ENCODE results near the gene GOLT1B.

GOLT1B gene

GRCh38 chr12:21559855-21560569 lies 58.4 kb downstream of the GOLT1B start:
- no peak overlapping the region for H3K27ac ChIP-seq (ENCODE audit: insufficient read depth in 1 of 2, low read depth in 1 of 2, low read length in 2 of 2, poor library complexity in 1 of 2, severe bottlenecking in 2 of 2)
- no peaks in the 10 kb centered on the region for H3K9me3 ChIP-seq (ENCODE audit: control extremely low read depth in 1 of 5, control insufficient read depth in 4 of 5, insufficient read depth in 2 of 5, low read depth in 1 of 5, low read length in 4 of 5)
- ChIA-PET CTCF (interaction anchor here (1.3 kb wide), 1 partner anchor 8 kb away, joined by 4 read pairs; no protein-coding TSS in a partner anchor), POLR2A (no interaction called here)
- H3K27me3 ChIP-seq (replicated peaks in 2 of 5; ENCODE audit: control insufficient read depth in 4 of 5, insufficient read depth in 5 of 5, low read length in 4 of 5) = no peaks in the 10 kb centered on the region
- no peaks in the 10 kb centered on the region for H3K36me3 ChIP-seq (ENCODE audit: control insufficient read depth in 4 of 4, insufficient read depth in 4 of 4, low read length in 3 of 4)
- no peaks in the 10 kb centered on the region for H3K4me1 ChIP-seq (ENCODE audit: control extremely low read depth in 1 of 4, control insufficient read depth in 4 of 4, insufficient read depth in 4 of 4, low read length in 3 of 4)
- no peak for DNase-seq
- no peak overlapping the region for H3K4me3 ChIP-seq (ENCODE audit: control insufficient read depth in 1 of 7, extremely low read depth in 1 of 7, insufficient read depth in 4 of 7, low read depth in 2 of 7, low read length in 6 of 7)
- 60% methylated on average over 2 of the region's 7 CpGs for WGBS (ENCODE audit: insufficient coverage)

- ChIA-PET CTCF (interaction anchor here (1.3 kb wide), 1 partner anchor 9 kb away, joined by 4 read pairs; no protein-coding TSS in a partner anchor), POLR2A (no interaction called here)
- H3K9me3 ChIP-seq (ENCODE audit: control extremely low read depth in 1 of 5, control insufficient read depth in 4 of 5, insufficient read depth in 2 of 5, low read depth in 1 of 5, low read length in 4 of 5) = no peaks in the 10 kb centered on the region
- no peak overlapping the region for H3K4me3 ChIP-seq (ENCODE audit: control insufficient read depth in 1 of 7, extremely low read depth in 1 of 7, insufficient read depth in 4 of 7, low read depth in 2 of 7, low read length in 6 of 7)
- no peak for DNase-seq
- no peak overlapping the region for H3K27ac ChIP-seq (ENCODE audit: insufficient read depth in 1 of 2, low read depth in 1 of 2, low read length in 2 of 2, poor library complexity in 1 of 2, severe bottlenecking in 2 of 2)
- no peaks in the 10 kb centered on the region for H3K27me3 ChIP-seq (replicated peaks in 2 of 5; ENCODE audit: control insufficient read depth in 4 of 5, insufficient read depth in 5 of 5, low read length in 4 of 5)
- WGBS (ENCODE audit: insufficient coverage) = 50% methylated on average over 2 of the region's 2 CpGs
- no peaks in the 10 kb centered on the region for H3K4me1 ChIP-seq (ENCODE audit: control extremely low read depth in 1 of 4, control insufficient read depth in 4 of 4, insufficient read depth in 4 of 4, low read length in 3 of 4)
- H3K36me3 ChIP-seq (ENCODE audit: control insufficient read depth in 4 of 4, insufficient read depth in 4 of 4, low read length in 3 of 4) = no peaks in the 10 kb centered on the region
Observed at GRCh38 chr12:21561158-21561557, 59.6 kb downstream of the GOLT1B start.

- Histone ChIP-seq H3K36me3 (ENCODE audit: control insufficient read depth in 4 of 4, insufficient read depth in 4 of 4, low read length in 3 of 4) (no peaks in the 10 kb centered on the region), H3K4me3 (ENCODE audit: control insufficient read depth in 1 of 7, extremely low read depth in 1 of 7, insufficient read depth in 4 of 7, low read depth in 2 of 7, low read length in 6 of 7) (no peak overlapping the region), H3K27me3 (replicated peaks in 2 of 5; ENCODE audit: control insufficient read depth in 4 of 5, insufficient read depth in 5 of 5, low read length in 4 of 5) (no peaks in the 10 kb centered on the region), H3K27ac (ENCODE audit: insufficient read depth in 1 of 2, low read depth in 1 of 2, low read length in 2 of 2, poor library complexity in 1 of 2, severe bottlenecking in 2 of 2) (no peak overlapping the region), H3K9me3 (ENCODE audit: control extremely low read depth in 1 of 5, control insufficient read depth in 4 of 5, insufficient read depth in 2 of 5, low read depth in 1 of 5, low read length in 4 of 5) (no peaks in the 10 kb centered on the region), H3K4me1 (ENCODE audit: control extremely low read depth in 1 of 4, control insufficient read depth in 4 of 4, insufficient read depth in 4 of 4, low read length in 3 of 4) (no peaks in the 10 kb centered on the region)
- no CpG with 5 or more reads among the region's 2 CpGs for WGBS (ENCODE audit: insufficient coverage)
- no peak for DNase-seq
- CTCF ChIA-PET = no interaction called here
- POLR2A ChIA-PET = no interaction called here
Observed at GRCh38 chr12:21562859-21563258, 61.3 kb downstream of the GOLT1B start.

- ChIA-PET CTCF (no interaction called here), POLR2A (no interaction called here)
- no peak for DNase-seq
- H3K4me3 ChIP-seq (ENCODE audit: control insufficient read depth in 1 of 7, extremely low read depth in 1 of 7, insufficient read depth in 4 of 7, low read depth in 2 of 7, low read length in 6 of 7) = no peak overlapping the region
- no peak overlapping the region for H3K27ac ChIP-seq (ENCODE audit: insufficient read depth in 1 of 2, low read depth in 1 of 2, low read length in 2 of 2, poor library complexity in 1 of 2, severe bottlenecking in 2 of 2)
- H3K9me3 ChIP-seq (ENCODE audit: control extremely low read depth in 1 of 5, control insufficient read depth in 4 of 5, insufficient read depth in 2 of 5, low read depth in 1 of 5, low read length in 4 of 5) = no peaks in the 10 kb centered on the region
- H3K36me3 ChIP-seq (ENCODE audit: control insufficient read depth in 4 of 4, insufficient read depth in 4 of 4, low read length in 3 of 4) = no peaks in the 10 kb centered on the region
- no peaks in the 10 kb centered on the region for H3K4me1 ChIP-seq (ENCODE audit: control extremely low read depth in 1 of 4, control insufficient read depth in 4 of 4, insufficient read depth in 4 of 4, low read length in 3 of 4)
- 100% methylated on average over 2 of the region's 5 CpGs for WGBS (ENCODE audit: insufficient coverage)
- H3K27me3 ChIP-seq (replicated peaks in 2 of 5; ENCODE audit: control insufficient read depth in 4 of 5, insufficient read depth in 5 of 5, low read length in 4 of 5) = no peaks in the 10 kb centered on the region
Observed at GRCh38 chr12:21566223-21566906, 64.8 kb downstream of the GOLT1B start.

GRCh38 chr12:21566907-21567394 lies 65.4 kb downstream of the GOLT1B start:
- Histone ChIP-seq H3K27me3 (replicated peaks in 2 of 5; ENCODE audit: control insufficient read depth in 4 of 5, insufficient read depth in 5 of 5, low read length in 4 of 5) (no peaks in the 10 kb centered on the region), H3K36me3 (ENCODE audit: control insufficient read depth in 4 of 4, insufficient read depth in 4 of 4, low read length in 3 of 4) (no peaks in the 10 kb centered on the region), H3K4me3 (ENCODE audit: control insufficient read depth in 1 of 7, extremely low read depth in 1 of 7, insufficient read depth in 4 of 7, low read depth in 2 of 7, low read length in 6 of 7) (no peak overlapping the region), H3K27ac (ENCODE audit: insufficient read depth in 1 of 2, low read depth in 1 of 2, low read length in 2 of 2, poor library complexity in 1 of 2, severe bottlenecking in 2 of 2) (no peak overlapping the region), H3K9me3 (ENCODE audit: control extremely low read depth in 1 of 5, control insufficient read depth in 4 of 5, insufficient read depth in 2 of 5, low read depth in 1 of 5, low read length in 4 of 5) (no peaks in the 10 kb centered on the region), H3K4me1 (ENCODE audit: control extremely low read depth in 1 of 4, control insufficient read depth in 4 of 4, insufficient read depth in 4 of 4, low read length in 3 of 4) (no peaks in the 10 kb centered on the region)
- DNase-seq = no peak
- ChIA-PET CTCF (interaction anchor here (1.9 kb wide), 1 partner anchor 9 kb away, joined by 9 read pairs; no protein-coding TSS in a partner anchor), POLR2A (no interaction called here)
- 93% methylated on average over 2 of the region's 3 CpGs for WGBS (ENCODE audit: insufficient coverage)
